Glutamatergic neuron (in vitro differentiated cells): ENCODE results near the gene CCSER2. TPM values are rescaled to one million over a fixed set of nuclear protein-coding genes. Genes with fewer than 3 reads are reported as not detected.

ENCODE experiments used
- DNase-seq: peaks from one replicate; pipeline ENCODE4 v3.0.0; 2022
- H3K27ac Mint-ChIP-seq: one replicate; pipeline ENCODE4 v1.8.0; 2020; ENCODE audit warnings: mild to moderate bottlenecking, mixed read lengths, inconsistent platforms; ENCODE audit not compliant: unreplicated experiment
- H3K27me3 Mint-ChIP-seq: one replicate; pipeline ENCODE4 v1.8.0; 2020; ENCODE audit warnings: mild to moderate bottlenecking, moderate library complexity, mixed read lengths, inconsistent platforms; ENCODE audit not compliant: unreplicated experiment
- H3K36me3 Mint-ChIP-seq: one replicate; pipeline ENCODE4 v1.8.0; 2020; ENCODE audit warnings: mild to moderate bottlenecking, mixed read lengths, inconsistent platforms; ENCODE audit not compliant: unreplicated experiment
- H3K4me1 Mint-ChIP-seq: one replicate; pipeline ENCODE4 v1.8.0; 2020; ENCODE audit warnings: mild to moderate bottlenecking, low read depth, mixed read lengths, inconsistent platforms; ENCODE audit not compliant: unreplicated experiment
- H3K4me3 Mint-ChIP-seq: one replicate; pipeline ENCODE4 v1.8.0; 2020; ENCODE audit warnings: mild to moderate bottlenecking, mixed read lengths, inconsistent platforms; ENCODE audit not compliant: unreplicated experiment
- H3K9me3 Mint-ChIP-seq: one replicate; pipeline ENCODE4 v1.8.0; 2020; ENCODE audit warnings: mild to moderate bottlenecking, moderate library complexity, mixed read lengths, inconsistent platforms; ENCODE audit not compliant: unreplicated experiment
- CTCF ChIP-seq: fragments of 200-600 bp; sonication (generic); IDR thresholded peaks from one replicate; pipeline ENCODE4 v1.5.0; 2021; ENCODE audit not compliant: partially characterized antibody, unreplicated experiment
- total RNA-seq: library from RNA; stranded (reverse); fragmentation: NEBNext Ultra II Directional; extraction: Animal tissue kit (Norgen Biotek cat#: 25700); gene quantifications from one replicate; pipeline ENCODE4 v1.2.1, GENCODE V29; 2021; ENCODE audit not compliant: unreplicated experiment

Gene CCSER2
- total RNA-seq, 1 donor from 2014 or later, result 168 TPM

GRCh38 chr10:84353052-84353803 lies 24.8 kb downstream of the CCSER2 start:
- TF ChIP-seq CTCF, result no peak
- no peaks in the 10 kb centered on the region for H3K27me3 Mint-ChIP-seq
- no peak for DNase-seq
- H3K27ac Mint-ChIP-seq, result no peak overlapping the region
- peaks cover 6% of the 10 kb centered on the region for H3K9me3 Mint-ChIP-seq
- no peak overlapping the region for H3K4me3 Mint-ChIP-seq
- no peaks in the 10 kb centered on the region for H3K36me3 Mint-ChIP-seq
- peaks cover 8% of the 10 kb centered on the region for H3K4me1 Mint-ChIP-seq

GRCh38 chr10:84354623-84355022 lies 26.2 kb downstream of the CCSER2 start:
- no peak for DNase-seq
- Mint-ChIP-seq H3K27ac (no peak overlapping the region), H3K9me3 (peaks cover 4% of the 10 kb centered on the region), H3K27me3 (no peaks in the 10 kb centered on the region), H3K36me3 (no peaks in the 10 kb centered on the region), H3K4me1 (peaks cover 12% of the 10 kb centered on the region), H3K4me3 (no peak overlapping the region)
- no peak for TF ChIP-seq CTCF

GRCh38 chr10:84355106-84355505 lies 26.7 kb downstream of the CCSER2 start:
- Mint-ChIP-seq H3K4me3 (no peak overlapping the region), H3K36me3 (no peaks in the 10 kb centered on the region), H3K9me3 (peaks cover 4% of the 10 kb centered on the region), H3K4me1 (peaks cover 12% of the 10 kb centered on the region), H3K27ac (no peak overlapping the region), H3K27me3 (no peaks in the 10 kb centered on the region)
- DNase-seq, result no peak
- TF ChIP-seq CTCF, result no peak

GRCh38 chr10:84356928-84357327 lies 28.5 kb downstream of the CCSER2 start:
- no peaks in the 10 kb centered on the region for H3K27me3 Mint-ChIP-seq
- no peaks in the 10 kb centered on the region for H3K36me3 Mint-ChIP-seq
- no peak for DNase-seq
- no peak overlapping the region for H3K4me3 Mint-ChIP-seq
- H3K27ac Mint-ChIP-seq, result no peak overlapping the region
- TF ChIP-seq CTCF, result no peak
- peaks cover 22% of the 10 kb centered on the region for H3K4me1 Mint-ChIP-seq
- H3K9me3 Mint-ChIP-seq, result peaks cover 1% of the 10 kb centered on the region

- Mint-ChIP-seq H3K36me3 (no peaks in the 10 kb centered on the region), H3K27me3 (no peaks in the 10 kb centered on the region), H3K27ac (no peak overlapping the region), H3K4me1 (peaks cover 27% of the 10 kb centered on the region), H3K4me3 (no peak overlapping the region), H3K9me3 (peaks cover 3% of the 10 kb centered on the region)
- TF ChIP-seq CTCF, result no peak
- no peak for DNase-seq
These were observed 30.4 kb downstream of the CCSER2 start for GRCh38 chr10:84358743-84359142.
